Measurements from ENCODE around the gene TXNDC11.
A peak's percentile ranks its signal among the peaks of the same experiment; 100 is the strongest.

TXNDC11 gene

GRCh38 chr16:11697319-11697718 is 45.3 kb downstream of the TXNDC11 start:
- Histone ChIP-seq H3K27ac (no peak overlapping the region), H3K4me3 (no peak overlapping the region)
- DNase-seq (ENCODE audit: low spot score) = no peak
- TF ChIP-seq CTCF (IDR thresholded peaks at IDR 0.05) = no peak

GRCh38 chr16:11696266-11697012 is 46.2 kb downstream of the TXNDC11 start:
- DNase-seq (ENCODE audit: low spot score) = peak; percentile 64
- Histone ChIP-seq H3K4me3 (no peak overlapping the region), H3K27ac (no peak overlapping the region)
- no peak for TF ChIP-seq CTCF (IDR thresholded peaks at IDR 0.05)

- no peak overlapping the region for H3K27ac ChIP-seq
- peak; percentile 28 for DNase-seq (ENCODE audit: low spot score)
Measured at GRCh38 chr16:11692651-11693050, 50.0 kb downstream of the TXNDC11 start.

DNA sequence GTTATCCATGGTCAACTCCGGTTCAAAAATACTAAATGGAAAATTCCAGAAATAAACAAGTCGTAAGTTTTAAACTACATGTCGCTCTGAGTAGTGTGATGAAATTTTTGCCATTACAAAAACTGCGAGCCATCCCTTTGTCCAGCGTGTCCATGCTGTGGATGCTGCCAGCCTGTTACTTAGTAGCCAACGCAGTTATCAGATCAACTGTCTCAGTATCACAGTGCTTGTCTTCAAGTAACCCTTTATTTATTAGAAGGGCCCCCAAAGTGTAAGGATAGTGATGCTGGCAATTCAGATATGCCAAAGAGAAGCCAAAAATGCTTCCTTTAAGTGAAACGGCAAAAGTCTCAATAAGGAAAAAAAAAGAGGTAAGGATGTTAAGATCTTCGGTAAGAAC is 50.5 kb downstream of the TXNDC11 start:
- DNase-seq (ENCODE audit: low spot score) = peak; percentile 0
- Histone ChIP-seq H3K4me3 (no peak overlapping the region), H3K27ac (no peak overlapping the region)
- TF ChIP-seq CTCF (IDR thresholded peaks at IDR 0.05) = no peak

More at GRCh38 chr16:11692651-11693050, 50.0 kb downstream of the TXNDC11 start:
- no peak for TF ChIP-seq CTCF (IDR thresholded peaks at IDR 0.05)
- no peak overlapping the region for H3K4me3 ChIP-seq

DNA sequence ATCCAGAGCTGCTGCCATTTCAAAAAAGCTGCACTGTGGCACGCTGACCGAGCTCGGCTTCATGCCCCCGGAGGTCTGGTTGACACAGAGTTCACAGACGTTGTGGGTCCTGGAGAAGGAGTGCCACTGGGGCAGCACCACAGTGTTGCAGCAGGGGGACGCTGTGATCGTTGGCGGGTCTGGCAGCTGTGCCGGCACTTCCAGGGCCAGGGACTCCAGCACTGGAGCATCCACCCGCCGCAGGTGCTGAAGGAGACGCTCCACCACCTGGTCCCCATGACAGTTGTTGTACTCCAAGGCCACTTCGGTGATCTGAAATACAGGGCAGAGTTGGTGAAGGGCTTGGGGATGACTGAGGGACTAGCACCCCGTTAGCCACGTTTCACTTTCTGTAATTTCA is 50.9 kb downstream of the TXNDC11 start:
- TF ChIP-seq CTCF (IDR thresholded peaks at IDR 0.05) = no peak
- no peak overlapping the region for H3K27ac ChIP-seq

GRCh38 chr16:11691235-11691634 is 51.4 kb downstream of the TXNDC11 start:
- Histone ChIP-seq H3K4me3 (no peak overlapping the region), H3K27ac (no peak overlapping the region)
- TF ChIP-seq CTCF (IDR thresholded peaks at IDR 0.05) = no peak
- peak; percentile 31 for DNase-seq (ENCODE audit: low spot score)

More for the DNA sequence above, 50.9 kb downstream of the TXNDC11 start:
- peak; percentile 67 for DNase-seq (ENCODE audit: low spot score)
- no peak overlapping the region for H3K4me3 ChIP-seq

Data from coronary artery (tissue), 2 donors.